Measurements from ENCODE around the gene ARHGAP45. TPM values are rescaled to one million over a fixed set of nuclear protein-coding genes. Genes with fewer than 3 reads are reported as not detected.
A peak's percentile ranks its signal among the peaks of the same experiment; 100 is the strongest.

The ARHGAP45 gene
- total RNA-seq, 2 experiments from 2014 or later = 136 to 150 TPM

DNA sequence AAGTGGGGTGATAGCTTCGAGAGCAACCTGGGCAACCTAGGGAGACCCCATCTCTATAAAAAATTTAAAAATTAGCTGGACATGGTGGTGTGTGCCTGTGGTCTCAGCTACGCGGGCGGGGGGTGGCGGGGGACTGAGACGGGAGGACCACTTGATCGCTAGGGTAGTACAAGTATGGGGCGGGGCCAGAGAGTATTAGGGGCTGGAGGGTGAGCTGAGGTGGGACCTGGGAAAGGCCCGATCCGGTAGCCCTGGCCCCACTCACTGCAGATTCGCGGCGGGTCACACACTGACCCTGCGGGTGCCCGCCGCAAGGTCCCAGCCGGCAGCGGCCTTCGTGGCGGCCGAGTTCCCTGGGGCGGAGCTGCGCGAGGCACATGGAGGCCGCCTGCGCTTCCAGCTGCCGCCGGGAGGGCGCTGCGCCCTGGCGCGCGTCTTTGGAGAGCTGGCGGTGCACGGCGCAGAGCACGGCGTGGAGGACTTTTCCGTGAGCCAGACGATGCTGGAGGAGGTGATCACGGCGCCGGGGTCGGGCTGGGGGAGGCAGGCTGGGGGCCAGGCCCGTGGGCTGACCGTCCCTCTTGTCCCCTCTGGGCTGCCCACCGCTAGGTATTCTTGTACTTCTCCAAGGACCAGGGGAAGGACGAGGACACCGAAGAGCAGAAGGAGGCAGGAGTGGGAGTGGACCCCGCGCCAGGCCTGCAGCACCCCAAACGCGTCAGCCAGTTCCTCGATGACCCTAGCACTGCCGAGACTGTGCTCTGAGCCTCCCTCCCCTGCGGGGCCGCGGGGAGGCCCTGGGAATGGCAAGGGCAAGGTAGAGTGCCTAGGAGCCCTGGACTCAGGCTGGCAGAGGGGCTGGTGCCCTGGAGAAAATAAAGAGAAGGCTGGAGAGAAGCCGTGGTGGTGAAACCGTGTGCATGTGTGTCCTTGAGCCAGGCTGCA, 2.0 kb upstream of the ARHGAP45 start:
- TF ChIP-seq, protein P1, sequence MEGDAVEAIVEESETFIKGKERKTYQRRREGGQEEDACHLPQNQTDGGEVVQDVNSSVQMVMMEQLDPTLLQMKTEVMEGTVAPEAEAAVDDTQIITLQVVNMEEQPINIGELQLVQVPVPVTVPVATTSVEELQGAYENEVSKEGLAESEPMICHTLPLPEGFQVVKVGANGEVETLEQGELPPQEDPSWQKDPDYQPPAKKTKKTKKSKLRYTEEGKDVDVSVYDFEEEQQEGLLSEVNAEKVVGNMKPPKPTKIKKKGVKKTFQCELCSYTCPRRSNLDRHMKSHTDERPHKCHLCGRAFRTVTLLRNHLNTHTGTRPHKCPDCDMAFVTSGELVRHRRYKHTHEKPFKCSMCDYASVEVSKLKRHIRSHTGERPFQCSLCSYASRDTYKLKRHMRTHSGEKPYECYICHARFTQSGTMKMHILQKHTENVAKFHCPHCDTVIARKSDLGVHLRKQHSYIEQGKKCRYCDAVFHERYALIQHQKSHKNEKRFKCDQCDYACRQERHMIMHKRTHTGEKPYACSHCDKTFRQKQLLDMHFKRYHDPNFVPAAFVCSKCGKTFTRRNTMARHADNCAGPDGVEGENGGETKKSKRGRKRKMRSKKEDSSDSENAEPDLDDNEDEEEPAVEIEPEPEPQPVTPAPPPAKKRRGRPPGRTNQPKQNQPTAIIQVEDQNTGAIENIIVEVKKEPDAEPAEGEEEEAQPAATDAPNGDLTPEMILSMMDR (IDR thresholded peaks at IDR 0.05) = peak; percentile 83
- ChIA-PET CTCF (interaction anchor here (0.7 to 4.4 kb wide), 20 partner anchors 8 to 179 kb away, joined by 3 to 22 read pairs (median 4); partner anchors contain the start of gene ABCA7), POLR2A (interaction anchor here (0.6 to 4.7 kb wide), 10 partner anchors 11 to 39 kb away, joined by 3 to 26 read pairs (median 4); partner anchors contain the start of genes ABCA7 and CNN2)
- intact Hi-C loops (cut with micrococcal nuclease) = no loop called here
- peaks cover 32% of the 10 kb centered on the region for H3K4me1 Mint-ChIP-seq (ENCODE audit: low read depth)
- peak overlapping the region; percentile 9 for H3K4me3 Mint-ChIP-seq
- peaks cover 16% of the 10 kb centered on the region for H3K36me3 Mint-ChIP-seq (ENCODE audit: low read depth)
- ATAC-seq = peak; percentile 25
- H3K27me3 Mint-ChIP-seq = no peaks in the 10 kb centered on the region
- no peak overlapping the region for H3K27ac Mint-ChIP-seq
- peak; percentile 76 for DNase-seq
- peaks cover 1% of the 10 kb centered on the region for H3K9me3 Mint-ChIP-seq

DNA sequence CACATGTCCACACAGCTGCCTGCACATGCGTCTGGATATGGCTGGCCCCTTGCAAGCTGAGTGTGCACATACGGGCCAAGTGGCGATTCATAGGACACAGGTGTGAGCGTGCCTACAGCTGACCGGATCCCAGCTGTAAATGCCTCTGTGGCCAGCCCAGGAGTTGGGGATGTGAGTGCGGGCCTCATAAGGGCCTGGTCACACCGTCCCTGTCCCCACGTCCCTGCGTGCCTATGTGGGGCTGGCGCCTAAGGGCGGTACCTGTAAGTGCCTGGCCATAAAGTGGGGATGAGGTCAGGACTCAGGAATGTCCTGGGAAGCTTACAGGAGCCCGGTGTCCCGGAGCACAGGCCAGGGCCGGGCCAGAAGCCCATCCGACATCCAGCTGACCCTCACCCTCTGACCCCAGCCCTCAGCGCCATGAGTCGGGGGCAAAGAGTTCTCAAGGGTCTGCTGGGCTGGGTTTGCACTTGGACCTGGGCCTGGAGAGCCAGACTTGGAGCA, 1.3 kb upstream of the ARHGAP45 start:
- ChIA-PET CTCF (interaction anchor here (1.0 to 4.4 kb wide), 11 partner anchors 9 to 178 kb away, joined by 3 to 22 read pairs (median 4); partner anchors contain the start of gene CNN2), POLR2A (interaction anchor here (0.9 to 4.7 kb wide), 14 partner anchors 10 to 45 kb away, joined by 3 to 29 read pairs (median 5); partner anchors contain the start of genes ABCA7, GPX4 and RNU6-2)
- peaks cover 1% of the 10 kb centered on the region for H3K9me3 Mint-ChIP-seq
- TF ChIP-seq, protein P1 (IDR thresholded peaks at IDR 0.05) = no peak
- intact Hi-C loops (cut with micrococcal nuclease) = no loop called here
- no peak for ATAC-seq
- H3K27me3 Mint-ChIP-seq = no peaks in the 10 kb centered on the region
- H3K36me3 Mint-ChIP-seq (ENCODE audit: low read depth) = peaks cover 21% of the 10 kb centered on the region
- H3K27ac Mint-ChIP-seq = no peak overlapping the region
- no peak for DNase-seq
- peaks cover 33% of the 10 kb centered on the region for H3K4me1 Mint-ChIP-seq (ENCODE audit: low read depth)
- H3K4me3 Mint-ChIP-seq = peak overlapping the region; percentile 24

DNA sequence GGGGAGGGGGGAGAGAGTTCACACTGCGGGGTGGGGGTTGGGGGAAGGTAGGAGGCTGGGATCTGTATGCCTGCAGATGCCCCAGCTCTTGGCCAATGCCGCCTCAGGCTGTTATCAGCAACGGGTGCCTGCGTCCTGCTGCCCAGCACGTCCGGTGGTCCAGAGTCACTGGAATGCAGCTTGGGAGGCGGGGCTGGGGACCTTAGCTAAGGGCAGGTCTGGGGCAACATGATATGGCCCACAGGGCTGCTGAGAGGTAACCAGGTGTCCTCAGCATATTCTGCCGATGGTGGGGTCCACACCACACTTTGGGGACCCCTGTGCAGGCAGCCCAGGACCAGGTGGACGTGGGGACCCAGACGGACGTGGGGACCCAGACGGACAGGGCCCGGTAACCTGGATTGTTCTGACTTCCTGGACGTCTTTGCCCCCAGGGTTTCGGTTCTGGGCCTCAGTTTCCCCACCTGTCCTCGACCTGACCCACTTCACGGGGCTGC, 668 bp upstream of the ARHGAP45 start:
- H3K27me3 Mint-ChIP-seq = no peaks in the 10 kb centered on the region
- CTCF ChIA-PET = interaction anchor here (1.0 to 4.4 kb wide), 10 partner anchors 9 to 177 kb away, joined by 3 to 22 read pairs (median 8); partner anchors contain the start of genes ABCA7 and CNN2
- TF ChIP-seq, protein P1 (IDR thresholded peaks at IDR 0.05) = no peak
- no peak overlapping the region for H3K27ac Mint-ChIP-seq
- peaks cover 33% of the 10 kb centered on the region for H3K4me1 Mint-ChIP-seq (ENCODE audit: low read depth)
- H3K36me3 Mint-ChIP-seq (ENCODE audit: low read depth) = peaks cover 23% of the 10 kb centered on the region
- ATAC-seq = no peak
- DNase-seq = no peak
- intact Hi-C loops (cut with micrococcal nuclease) = no loop called here
- POLR2A ChIA-PET = interaction anchor here (0.7 to 4.7 kb wide), 16 partner anchors 8 to 46 kb away, joined by 3 to 29 read pairs (median 8); partner anchors contain the start of genes ABCA7, GPX4 and RNU6-2
- H3K4me3 Mint-ChIP-seq = peak overlapping the region; percentile 67
- peaks cover 1% of the 10 kb centered on the region for H3K9me3 Mint-ChIP-seq

DNA sequence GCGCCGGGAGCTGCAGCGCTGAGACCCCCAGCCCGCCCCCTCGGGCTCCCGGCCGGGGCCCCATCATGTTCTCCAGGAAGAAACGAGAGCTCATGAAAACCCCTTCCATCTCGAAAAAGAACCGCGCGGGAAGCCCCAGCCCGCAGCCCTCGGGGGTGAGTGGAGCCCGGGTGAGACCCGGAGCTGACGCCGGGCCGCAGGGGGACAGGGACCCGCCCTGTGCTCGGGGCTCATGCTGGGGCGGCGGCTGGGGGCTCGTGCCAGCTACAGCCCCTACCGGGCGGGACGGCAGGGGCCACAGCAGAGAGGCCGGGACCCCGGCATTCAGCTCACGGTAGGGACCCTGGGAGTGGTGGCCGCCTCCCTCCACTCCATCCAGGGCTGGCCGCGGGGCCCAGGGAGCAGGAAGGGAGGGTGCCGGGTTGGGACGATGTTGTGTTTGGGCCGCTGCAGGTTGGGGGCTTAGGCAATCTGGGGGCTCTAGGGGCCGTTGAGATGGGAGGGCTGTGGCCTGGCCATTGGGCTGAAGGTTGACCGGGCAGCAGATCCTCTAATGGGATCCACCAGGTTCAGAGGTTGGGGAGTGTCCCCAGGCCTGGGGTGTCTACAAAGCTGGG, 482 bp downstream of the ARHGAP45 start:
- ChIA-PET POLR2A (interaction anchor here (0.9 to 4.7 kb wide), 22 partner anchors 9 to 830 kb away, joined by 3 to 29 read pairs (median 6); partner anchors contain the start of genes ABCA7, CIRBP, CNN2 and GPX4), CTCF (interaction anchor here (0.7 to 4.4 kb wide), 10 partner anchors 10 to 226 kb away, joined by 3 to 22 read pairs (median 8); partner anchors contain the start of gene ABCA7)
- Mint-ChIP-seq H3K36me3 (ENCODE audit: low read depth) (peaks cover 32% of the 10 kb centered on the region), H3K4me3 (peak overlapping the region; percentile 84), H3K4me1 (ENCODE audit: low read depth) (peaks cover 42% of the 10 kb centered on the region), H3K27me3 (no peaks in the 10 kb centered on the region), H3K9me3 (peaks cover 1% of the 10 kb centered on the region), H3K27ac (peak overlapping the region; percentile 87)
- intact Hi-C loops (cut with micrococcal nuclease) = no loop called here
- DNase-seq (peak; percentile 82), ATAC-seq (peak; percentile 41)
- TF ChIP-seq, protein P1 (IDR thresholded peaks at IDR 0.05) = no peak

All from activated CD8-positive, alpha-beta T cell treated with anti-CD3 and anti-CD28 coated beads for 36 hours (primary cell).